GM12892 (cell line): ENCODE results near the gene ZNF529.

Experiments
- POLR2A ChIP-seq: IDR thresholded peaks from 2 replicates; pipeline ENCODE4 v1.6.1; 2011; ENCODE audit warnings: low read depth, low read length, control low read depth
- POLR2AphosphoS5 ChIP-seq: IDR thresholded peaks from 2 replicates; pipeline ENCODE4 v1.6.1; 2011; ENCODE audit warnings: low read depth, low read length, control low read depth
- TAF1 ChIP-seq: IDR thresholded peaks from 2 replicates; pipeline ENCODE4 v1.6.1; 2011; ENCODE audit warnings: low read depth, mild to moderate bottlenecking, control low read depth, low read length, borderline replicate concordance

DNA sequence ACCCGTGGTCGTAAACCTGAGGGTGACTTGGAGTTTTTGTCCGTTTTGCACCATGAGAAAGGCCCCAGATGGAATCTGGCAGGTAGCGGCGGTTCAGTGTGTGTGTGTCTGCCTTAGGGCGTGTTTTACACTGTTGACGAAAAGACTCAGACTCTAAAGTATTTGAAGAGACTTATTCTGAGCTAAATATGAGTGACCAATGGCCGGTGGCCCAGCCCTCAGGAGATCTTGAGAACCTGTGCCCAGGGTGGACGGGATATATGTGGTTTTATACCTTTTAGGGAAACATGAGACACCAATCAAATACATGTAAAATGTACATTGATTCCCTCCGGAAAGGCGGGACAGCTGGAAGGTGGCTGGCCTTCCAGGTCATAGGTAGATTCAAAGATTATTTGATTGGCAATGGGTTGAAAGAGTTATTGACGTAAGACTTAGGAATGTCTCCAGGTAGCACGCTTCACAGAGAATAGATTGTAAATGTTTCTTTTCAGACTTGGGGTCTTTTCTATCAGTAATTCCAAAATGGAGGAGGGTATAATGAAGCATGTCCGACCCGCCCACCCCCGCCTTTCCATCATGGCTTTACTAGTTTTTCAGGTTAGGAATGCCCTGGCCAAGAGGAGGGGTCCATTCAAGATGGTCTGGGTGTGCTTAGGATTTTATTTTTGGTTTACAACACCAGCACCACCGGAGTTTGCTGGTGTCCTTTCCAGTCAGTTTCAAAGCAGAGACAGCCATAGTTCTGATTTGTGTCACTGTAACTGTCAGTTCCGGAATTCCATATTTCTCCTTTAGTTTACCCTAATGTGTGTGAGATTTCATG is 1.0 kb upstream of the ZNF529 start:
- TF ChIP-seq POLR2A = no peak
- no peak for TF ChIP-seq POLR2AphosphoS5
- no peak for TF ChIP-seq TAF1
